Heart left ventricle (tissue), 16 donors: ENCODE measurements around the gene MAST3. TPM values are rescaled to one million over a fixed set of nuclear protein-coding genes. Genes with fewer than 3 reads are reported as not detected.

Source experiments
- ATAC-seq, 4 donors: fragments of 200-7000 bp; cut with Tn5 transposase; one replicate each; pipeline ENCODE4 v1.9.1; 2020 to 2022; ENCODE audit warnings: moderate library complexity in 4 of 4, mild to moderate bottlenecking in 3 of 4, moderate number of reproducible peaks in 1 of 4
- DNase-seq, 5 donors: peaks; one replicate each; pipeline ENCODE4 v3.0.0-alpha.2; 2020
- H3K27ac ChIP-seq, 12 donors: fragments of 200-600 bp; sonication (generic) in 4 of 12; one replicate each; pipeline versions ENCODE4 v1.5.0 to v1.8.0; 2016 to 2022; ENCODE audit warnings: mild to moderate bottlenecking in 2 of 12
- H3K27me3 ChIP-seq, 9 donors: fragments of 200-600 bp; sonication (generic) in 2 of 9; one replicate each; pipeline versions ENCODE4 v1.5.1 to v1.8.0; 2016 to 2022; ENCODE audit warnings: mild to moderate bottlenecking in 3 of 9
- H3K36me3 ChIP-seq, 9 donors: fragments of 200-600 bp; sonication (generic) in 2 of 9; one replicate each; pipeline versions ENCODE4 v1.5.0 to v1.8.0; 2018 to 2022; ENCODE audit warnings: mild to moderate bottlenecking in 2 of 9
- H3K4me1 ChIP-seq, 12 donors: fragments of 200-600 bp; sonication (generic) in 4 of 12; one replicate each; pipeline versions ENCODE4 v1.5.0 to v1.8.0; 2016 to 2022; ENCODE audit warnings: mild to moderate bottlenecking in 3 of 12
- H3K4me3 ChIP-seq, 12 donors: fragments of 200-600 bp; sonication (generic) in 4 of 12; one replicate each; pipeline versions ENCODE4 v1.5.0 to v1.8.0; 2017 to 2022; ENCODE audit warnings: mild to moderate bottlenecking in 9 of 12, moderate library complexity in 4 of 12
- H3K9me3 ChIP-seq, 12 donors: fragments of 200-600 bp; sonication (generic) in 4 of 12; one replicate each; pipeline versions ENCODE4 v1.5.0 to v1.8.0; 2016 to 2022; ENCODE audit warnings: mild to moderate bottlenecking in 1 of 12
- CTCF ChIP-seq, 12 donors: fragments of 200-600 bp; sonication (generic) in 4 of 12; IDR thresholded peaks; one replicate each; pipeline versions ENCODE4 v1.5.0 to v1.8.0; 2018 to 2022; ENCODE audit warnings: antibody characterized with exemption in 12 of 12, mild to moderate bottlenecking in 5 of 12
- POLR2A ChIP-seq, 2 donors: fragments of 450-650 bp; IDR thresholded peaks; one replicate each; pipeline ENCODE4 v1.6.1; 2017; ENCODE audit warnings: antibody characterized with exemption in 2 of 2, mild to moderate bottlenecking in 2 of 2, moderate library complexity in 2 of 2
- WGBS, 4 donors: extraction: QIAGEN DNeasy Blood & Tissue Kit in 2 of 4; methylation state at CpG; one replicate each; pipeline versions ENCODE4 v1.1.5 to v1.1.7; 2013 to 2018; 5-methylcytosine and 5-hydroxymethylcytosine counted together
- intact Hi-C, 10 donors: fragments of 100-400 bp; cut with DNase I; formaldehyde crosslinking; loops; one replicate each; pipeline versions ENCODE4 v1.11.1 to v1.14.2; 2022
- polyA plus RNA-seq, 2 donors: library from polyadenylated mRNA; stranded (reverse); fragments of 200-250 nt; gene quantifications; one replicate each; pipeline ENCODE4 v1.2.3, GENCODE V29; 2013
- total RNA-seq, 9 donors: library from RNA; depleted of rRNA in 2 of 9; stranded (reverse); fragments of >200 nt in 2 of 9; fragmentation: NEBNext Ultra II Directional in 3 of 9; extraction: Animal tissue kit (Norgen Biotek cat#: 25700) in 3 of 9; gene quantifications; one replicate each; pipeline versions ENCODE4 v1.1.0 to v1.2.4, GENCODE V29; 2016 to 2023
- donor health status: ischemic (EF 13 %, LVEDD 7.1; RV severe dilation, severe dysfunction).
- donor health status: healthy with polysubstance abuse.
- donor health status: DM: no; HTN: yes; CAD: no.
- donor health status: DM: no; HTN: no; CAD: no.
- donor health status: ischemic (EF 25% LVEDD 6.9; RV normal size, moderate dysfunction).
- donor health status: ischemic (EF 25% LVEDD 5.7; RV mildly dilated, moderate dysfunction).
- donor health status: healthy.
- donor health status: DM: yes; HTN: yes; CAD: no.
- donor health status: ischemic (EF 35%, LVEDD 5.7; RV mildly dilated, moderate dysfunction).
- donor health status: nonischemic (EF 11% LVEDD 7.7; RV severe dilation, severe dysfunction).
- donor health status: DM: yes; HTN: yes; CAD: no.
- donor health status: PGD.
- donor health status: ischemic (EF 29% LVEDD 5.4; RV normal size, mild dysfunction).
- donor health status: nonischemic (EF 23%, LVEDD 6.1; RV moderate dilation, normal function).

The MAST3 gene
- total and polyA plus RNA-seq, 11 donors: 1.5 to 9.8 (median 4.7) TPM

GRCh38 chr19:18168673-18169381 is 71.2 kb downstream of the MAST3 start:
- intact Hi-C loops: loop anchor here in 4 of 10 donors (2.0 to 5.0 kb wide), 2 partner anchors 56 to 57 kb away; no protein-coding TSS in a partner anchor
- peaks cover 0 to 59% (median 51%) of the 10 kb centered on the region in 9 donors for H3K36me3 ChIP-seq
- DNase-seq (peak in 1 of 5 donors; percentile 37), ATAC-seq (no peak)
- peak overlapping the region in 1 of 12 donors; percentile 95 for H3K27ac ChIP-seq
- WGBS, 4 donors: 94 to 98% (median 96%) methylated on average over 16 to 66 of the region's 66 CpGs
- H3K9me3 ChIP-seq: no peaks in the 10 kb centered on the region
- H3K27me3 ChIP-seq: no peaks in the 10 kb centered on the region
- TF ChIP-seq CTCF (IDR thresholded peaks at IDR 0.05) (no peak), POLR2A (IDR thresholded peaks at IDR 0.05) (no peak)
- peaks cover 0 to 45% (median 17%) of the 10 kb centered on the region in 12 donors for H3K4me1 ChIP-seq
- H3K4me3 ChIP-seq: no peak overlapping the region

- Histone ChIP-seq H3K4me3 (peak overlapping the region in 1 of 12 donors; percentile 5), H3K27me3 (no peaks in the 10 kb centered on the region), H3K27ac (peak overlapping the region in 10 of 12 donors; percentile 26 to 95 (median 57)), H3K9me3 (no peaks in the 10 kb centered on the region), H3K36me3 (peaks cover 0 to 42% (median 38%) of the 10 kb centered on the region in 9 donors), H3K4me1 (peaks cover 0 to 62% (median 20%) of the 10 kb centered on the region in 12 donors)
- intact Hi-C loops: loop anchor here in 1 of 10 donors (5.0 kb wide), 1 partner anchor 58 kb away; no protein-coding TSS in a partner anchor
- TF ChIP-seq POLR2A (IDR thresholded peaks at IDR 0.05) (no peak), CTCF (IDR thresholded peaks at IDR 0.05) (no peak)
- peak in 3 of 4 donors; percentile 5 to 27 (median 21) for ATAC-seq
- 51 to 57% (median 53%) methylated on average over 15 to 16 of the region's 16 CpGs for WGBS, 4 donors
- DNase-seq: peak in 4 of 5 donors; percentile 46 to 66 (median 52)
These were observed 73.2 kb downstream of the MAST3 start for GRCh38 chr19:18170714-18171255.

GRCh38 chr19:18171605-18172327 is 74.2 kb downstream of the MAST3 start:
- H3K27ac ChIP-seq: peak overlapping the region in 9 of 12 donors; percentile 22 to 95 (median 52)
- DNase-seq: peak in 1 of 5 donors; percentile 27
- 77 to 85% (median 82%) methylated on average over 8 of the region's 8 CpGs for WGBS, 4 donors
- peak in 3 of 4 donors; percentile 6 to 33 (median 6) for ATAC-seq
- no peaks in the 10 kb centered on the region for H3K27me3 ChIP-seq
- peaks cover 0 to 39% (median 28%) of the 10 kb centered on the region in 9 donors for H3K36me3 ChIP-seq
- no peaks in the 10 kb centered on the region for H3K9me3 ChIP-seq
- no peak for TF ChIP-seq CTCF (IDR thresholded peaks at IDR 0.05)
- TF ChIP-seq POLR2A (IDR thresholded peaks at IDR 0.05): no peak
- H3K4me1 ChIP-seq: peaks cover 0 to 71% (median 20%) of the 10 kb centered on the region in 12 donors
- intact Hi-C loops: loop anchor here in 1 of 10 donors (5.0 kb wide), 1 partner anchor 59 kb away; no protein-coding TSS in a partner anchor
- no peak overlapping the region for H3K4me3 ChIP-seq
